ENCODE measurements around the gene PHACTR3.
"Not testable (repeated sequence)": the region's sequence is repeated elsewhere in the genome, so short reads cannot be mapped to it uniquely, and the experiment has no call there.

The PHACTR3 gene

DNA sequence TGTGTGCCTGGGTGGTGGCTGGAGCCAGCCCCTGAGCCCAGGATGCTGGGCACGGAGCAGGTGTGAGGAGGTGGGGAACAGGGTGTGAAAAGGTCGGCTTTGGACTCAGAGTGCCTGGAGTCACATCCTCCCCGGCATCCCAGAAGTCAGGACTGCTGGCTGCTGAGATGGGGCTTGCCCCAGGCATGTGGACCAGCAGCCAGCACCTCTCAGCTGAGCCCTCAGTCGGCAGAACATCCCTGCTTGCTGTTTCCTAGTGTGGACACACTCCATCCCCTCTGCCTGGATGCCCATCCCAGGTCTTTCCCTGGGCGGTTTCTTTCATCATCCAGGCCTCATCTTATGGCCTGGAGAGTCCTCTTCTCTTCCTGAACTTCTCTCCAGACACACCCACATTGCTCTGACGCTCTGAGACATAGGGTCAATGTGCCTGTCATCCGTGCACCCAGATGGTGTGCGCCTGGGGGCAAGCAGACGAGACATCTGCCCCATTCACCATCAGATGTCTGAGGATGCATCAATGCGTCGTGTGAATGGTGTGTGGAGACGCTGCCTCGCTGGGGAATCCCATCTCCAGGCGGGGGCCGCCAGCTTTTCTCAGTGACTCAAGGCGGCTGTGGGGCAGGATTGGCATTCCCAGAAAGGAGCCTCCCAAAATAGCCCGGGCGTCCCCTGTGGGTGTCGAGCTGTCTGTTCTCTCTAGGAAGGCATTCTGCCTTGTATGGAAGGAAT is 224.9 kb downstream of the PHACTR3 start:
- no peak for DNase-seq (ENCODE audit: low read depth)

DNA sequence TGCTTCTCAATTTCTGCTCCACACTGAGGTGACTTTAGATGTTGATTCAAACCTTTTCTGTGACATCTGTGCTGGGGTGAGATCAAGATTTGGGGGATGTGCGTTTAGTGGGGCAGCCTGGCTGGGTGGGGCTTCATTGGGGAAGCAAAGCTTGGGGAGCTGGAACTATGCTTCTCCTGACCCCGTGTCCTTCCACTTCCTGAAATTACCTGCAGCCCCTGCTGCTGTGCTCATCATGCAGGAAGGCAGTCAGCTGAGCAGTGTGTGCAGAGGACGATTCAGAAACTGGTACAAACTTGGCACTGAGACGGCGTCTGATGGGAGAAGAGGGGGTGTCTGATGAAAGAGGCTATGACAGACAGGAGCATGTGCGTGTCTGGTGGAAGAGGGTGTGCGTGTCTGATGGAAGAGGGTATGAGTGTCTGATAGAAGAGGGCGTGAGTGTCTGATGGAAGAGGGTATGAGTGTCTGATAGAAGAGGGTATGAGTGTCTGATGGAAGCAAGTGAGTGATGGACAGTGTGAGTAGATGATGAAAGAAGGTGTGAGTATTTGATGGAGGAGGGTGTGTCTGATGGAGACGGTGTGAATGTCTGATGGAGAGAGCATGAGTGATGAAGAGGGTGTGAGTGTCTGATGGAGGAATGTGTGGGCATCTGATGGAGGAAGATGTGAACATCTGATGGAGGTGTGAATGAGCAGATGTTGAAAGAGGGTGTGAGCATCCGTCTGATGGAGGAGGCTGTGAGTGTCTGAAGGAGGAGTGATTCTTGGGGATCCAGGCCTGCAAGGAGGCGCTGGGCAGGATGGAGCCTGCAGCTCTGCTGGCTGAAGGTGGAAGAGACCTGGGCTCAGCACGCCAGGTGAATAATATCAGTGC is 225.7 kb downstream of the PHACTR3 start:
- no peak for DNase-seq (ENCODE audit: low read depth)

DNA sequence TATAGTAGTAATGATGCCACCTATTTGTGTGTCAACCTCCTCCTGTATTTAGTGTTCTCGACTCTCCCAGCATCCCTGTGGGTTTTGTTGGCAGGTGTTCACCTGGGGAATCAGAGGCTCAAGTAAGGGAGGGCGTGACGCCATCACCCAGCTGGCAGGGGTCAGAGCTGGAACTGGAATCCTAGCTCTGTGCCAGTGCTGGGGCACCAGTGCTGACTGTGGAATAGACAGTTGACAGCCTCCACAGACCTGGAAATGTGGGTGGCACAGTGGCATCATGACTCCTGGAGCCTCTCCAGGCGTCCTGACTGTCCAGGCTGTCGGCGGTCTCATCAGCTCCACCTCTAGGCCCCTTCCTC is 226.3 kb downstream of the PHACTR3 start:
- no peak for DNase-seq (ENCODE audit: low read depth)

DNA sequence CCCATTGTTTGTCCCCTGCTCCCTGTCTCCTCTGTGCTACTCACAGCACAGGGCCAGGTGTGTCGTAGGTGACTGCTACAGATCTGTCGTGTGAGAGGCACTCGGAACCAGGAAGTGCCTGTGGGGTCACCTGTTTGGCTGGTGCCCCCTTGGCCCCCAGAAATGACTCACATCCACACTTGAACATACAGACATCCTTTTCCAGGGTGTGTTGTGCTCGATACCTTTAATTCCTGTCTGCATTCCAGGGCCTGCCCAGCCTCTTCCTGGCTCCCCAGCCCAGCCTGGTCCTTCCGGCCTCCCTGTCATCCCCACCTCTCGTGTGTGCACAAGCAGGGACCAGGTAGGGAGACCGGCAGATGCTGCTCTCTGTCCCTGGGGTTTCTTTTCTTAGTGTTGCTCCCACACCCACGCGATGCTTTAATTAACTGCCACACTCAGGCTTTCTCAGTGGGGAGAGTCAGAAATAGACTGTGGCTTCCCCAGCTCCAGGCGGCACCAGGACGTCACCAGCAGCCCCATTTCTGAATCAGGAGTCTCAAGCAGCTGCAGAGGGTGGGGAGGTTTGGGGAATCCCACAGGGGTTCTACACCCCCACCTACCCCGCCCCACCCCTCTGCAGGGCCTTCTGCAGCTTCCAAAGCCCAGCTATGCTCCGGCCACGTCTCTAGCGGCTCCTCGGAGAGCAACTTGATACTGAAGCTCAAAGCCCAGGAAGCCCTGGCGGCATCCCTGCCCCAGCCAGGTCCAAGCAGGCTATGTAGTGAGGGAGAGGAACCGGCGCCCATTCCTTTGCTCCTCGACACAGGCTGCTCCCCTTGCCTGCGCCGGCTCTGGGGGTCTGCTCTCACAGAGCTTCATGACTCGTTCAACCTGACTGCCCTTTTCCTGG is 226.9 kb downstream of the PHACTR3 start:
- no peak for DNase-seq (ENCODE audit: low read depth)

DNA sequence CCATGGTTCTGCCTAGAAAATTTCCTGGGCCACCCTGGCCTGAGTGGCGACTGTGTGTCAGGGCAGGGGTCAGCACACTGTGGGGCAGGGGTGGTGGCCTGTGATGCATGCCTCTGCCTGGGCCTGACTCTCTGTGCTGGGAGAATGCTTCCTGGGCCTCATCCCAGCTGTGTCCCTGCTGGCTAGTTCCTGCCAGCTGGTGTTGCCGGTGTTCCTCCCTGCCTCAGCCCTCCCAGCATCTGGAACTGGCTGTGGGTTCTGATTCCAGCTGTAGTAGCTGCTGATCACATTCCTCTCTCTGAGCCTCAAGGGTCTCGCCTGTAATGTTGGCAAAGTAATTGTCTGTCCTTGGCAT is 227.6 kb downstream of the PHACTR3 start:
- DNase-seq (ENCODE audit: low read depth): no peak

DNA sequence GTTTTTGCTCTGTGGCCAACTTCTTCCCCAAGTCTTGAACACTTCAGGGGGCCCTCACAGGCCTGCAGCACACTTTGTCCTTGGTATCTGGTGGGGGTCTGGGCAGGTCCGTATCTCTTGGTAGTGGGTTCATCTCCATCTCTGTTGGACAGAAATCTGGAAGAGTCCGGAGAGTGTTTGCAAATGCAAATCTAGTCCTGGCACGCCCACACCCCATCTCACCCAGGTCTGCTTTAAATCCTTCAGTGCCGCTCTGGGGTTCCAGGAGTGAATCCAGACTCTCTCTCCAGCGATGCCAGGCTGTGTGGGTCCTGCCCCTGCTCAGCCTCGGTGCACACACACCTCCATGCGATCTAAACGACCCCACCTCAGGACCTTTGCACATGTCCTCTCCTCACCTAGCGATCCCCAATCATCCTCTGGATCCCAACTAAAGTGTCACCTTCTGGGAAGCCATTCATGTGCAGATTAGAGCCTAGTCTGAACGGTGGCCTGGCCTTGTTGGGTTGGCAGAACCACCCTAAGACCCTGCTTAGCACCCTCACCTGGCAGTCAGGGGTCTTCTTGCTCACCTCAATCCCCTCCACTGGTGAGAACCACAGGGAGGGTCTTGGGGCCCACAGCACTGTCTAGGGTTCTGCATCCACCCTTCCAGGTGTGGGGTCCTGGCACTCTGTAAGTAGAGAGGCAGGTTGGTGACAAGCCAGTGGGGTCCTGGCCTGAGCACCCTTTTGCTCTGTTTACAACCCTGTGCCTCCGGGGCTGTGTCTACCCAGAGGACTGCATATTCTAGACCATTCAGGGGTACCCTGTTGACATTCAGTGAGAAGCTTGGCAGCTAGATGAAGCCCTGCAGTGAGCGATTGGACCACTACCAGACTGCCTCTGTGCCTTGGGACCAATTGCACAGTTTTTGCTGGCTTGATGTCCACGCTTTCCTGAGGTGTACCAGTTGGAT is 228.3 kb downstream of the PHACTR3 start:
- no peak for DNase-seq (ENCODE audit: low read depth)

DNA sequence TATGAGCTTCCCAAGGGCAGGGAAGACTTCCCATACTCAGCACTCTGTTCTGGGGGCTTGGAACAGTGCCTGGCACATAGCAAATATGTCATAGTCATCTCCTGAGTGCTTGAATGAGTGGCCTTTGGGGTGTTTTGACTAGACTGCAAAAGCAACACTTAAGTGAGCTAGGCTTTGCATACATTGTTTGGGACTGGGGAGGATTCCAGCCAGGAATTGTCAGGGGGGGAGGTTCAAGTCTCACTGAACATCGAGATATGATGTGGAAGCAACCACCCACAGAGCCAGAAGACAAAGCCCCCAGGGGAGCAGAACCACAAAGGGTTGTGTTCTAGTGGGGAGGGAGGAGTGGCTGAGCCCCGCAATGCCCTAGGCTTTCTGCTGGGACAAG is 230.7 kb downstream of the PHACTR3 start:
- no peak for DNase-seq (ENCODE audit: low read depth)

DNA sequence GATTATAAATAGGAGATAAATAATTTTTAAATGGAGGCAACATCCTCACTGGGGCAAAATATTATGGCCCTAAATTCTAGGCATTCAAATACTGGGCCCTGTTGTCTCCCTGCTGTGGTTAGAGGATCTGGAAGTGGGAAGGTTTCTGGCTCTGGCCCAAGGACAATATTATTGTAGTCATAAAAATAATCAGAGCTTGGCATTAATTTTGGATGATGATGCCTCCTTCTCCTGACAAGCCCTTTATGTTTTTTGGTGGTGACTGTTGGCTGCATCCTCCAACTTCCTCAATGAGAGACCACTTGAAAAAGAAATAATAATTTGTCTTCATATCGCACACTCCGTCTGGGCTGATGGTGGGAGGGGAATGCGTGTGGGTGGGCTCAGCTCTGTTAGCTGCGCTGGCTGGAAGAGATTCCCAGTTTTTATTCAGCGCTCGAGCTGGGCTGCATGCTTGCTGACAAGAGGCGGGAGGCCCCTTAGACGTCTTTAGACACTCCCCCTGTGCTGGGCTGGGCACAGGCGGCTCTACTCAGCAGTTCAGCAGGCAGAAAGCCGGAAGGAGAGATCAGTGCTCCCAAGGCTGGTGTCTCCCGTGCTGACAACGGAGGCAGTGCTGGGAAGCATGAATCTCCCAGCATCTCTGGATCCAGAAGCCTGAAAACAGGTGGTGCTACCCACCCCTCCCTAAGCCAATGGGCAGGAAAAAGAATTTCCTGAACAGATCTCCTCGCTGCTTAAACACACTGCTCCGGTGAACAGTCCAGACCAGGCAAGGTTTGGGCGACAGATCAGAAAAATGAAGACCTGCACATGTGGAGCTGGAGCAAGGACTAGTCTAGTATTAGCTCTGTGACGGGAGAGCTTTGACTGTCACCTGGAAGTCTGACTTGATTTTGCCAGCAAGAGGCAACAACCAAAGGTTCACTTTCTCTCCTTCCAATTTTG is 231.4 kb downstream of the PHACTR3 start:
- DNase-seq (ENCODE audit: low read depth): no peak

DNA sequence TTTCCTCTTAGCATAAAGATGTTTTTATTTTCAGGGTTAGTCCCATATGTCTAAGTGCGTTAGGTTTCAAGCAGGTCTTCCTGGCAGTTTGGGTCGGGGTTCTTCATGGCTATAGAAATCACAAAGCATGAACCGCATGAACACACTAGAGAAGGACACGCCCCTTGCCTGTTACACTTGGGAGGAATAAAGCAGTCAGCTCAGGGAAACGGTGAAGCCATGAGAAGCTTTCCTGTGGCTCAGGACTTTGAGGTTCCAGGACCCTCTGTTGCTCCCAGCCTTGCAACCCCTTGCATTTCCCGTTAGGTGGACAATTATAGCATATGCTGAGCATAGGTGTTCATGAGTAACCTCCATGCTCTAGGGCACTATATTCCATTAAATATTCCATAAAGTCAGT is 232.4 kb downstream of the PHACTR3 start:
- no peak for DNase-seq (ENCODE audit: low read depth)

DNA sequence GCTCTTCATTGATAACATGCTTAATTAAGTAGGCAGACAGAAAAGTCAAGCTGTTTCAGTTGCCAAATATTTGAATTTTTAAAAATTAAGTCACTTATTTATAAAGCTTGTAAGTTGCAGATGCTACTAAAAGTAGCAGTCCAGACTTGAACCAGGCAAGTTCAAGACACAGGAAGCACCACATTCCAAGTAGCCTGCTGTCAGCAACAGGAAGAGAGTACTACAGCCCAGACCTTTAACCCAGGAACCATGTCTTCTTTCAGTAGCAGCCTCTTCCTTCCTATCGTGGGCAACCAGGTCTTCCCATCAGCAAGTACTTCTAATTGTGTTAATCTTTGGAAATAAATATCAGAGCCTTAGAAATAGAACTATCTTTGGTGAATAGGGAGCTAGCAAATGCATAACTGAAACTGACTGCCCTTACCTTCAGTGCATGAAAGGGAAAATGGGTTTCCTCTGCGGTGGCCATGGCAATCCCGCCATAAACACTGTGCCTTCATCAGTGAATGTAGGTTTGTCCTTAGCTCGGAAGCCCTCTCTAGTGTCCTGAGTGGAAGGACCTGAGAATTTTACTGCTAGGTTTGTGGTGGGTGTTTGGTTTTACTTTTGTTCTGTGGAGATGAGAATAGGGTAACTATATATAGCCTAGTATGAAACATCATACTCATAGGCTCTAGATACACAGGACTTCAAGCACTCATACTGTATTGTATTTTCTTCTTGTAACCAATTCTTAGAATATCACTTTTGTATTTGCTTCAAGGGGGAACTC is 233.5 kb downstream of the PHACTR3 start:
- no peak for DNase-seq (ENCODE audit: low read depth)

DNA sequence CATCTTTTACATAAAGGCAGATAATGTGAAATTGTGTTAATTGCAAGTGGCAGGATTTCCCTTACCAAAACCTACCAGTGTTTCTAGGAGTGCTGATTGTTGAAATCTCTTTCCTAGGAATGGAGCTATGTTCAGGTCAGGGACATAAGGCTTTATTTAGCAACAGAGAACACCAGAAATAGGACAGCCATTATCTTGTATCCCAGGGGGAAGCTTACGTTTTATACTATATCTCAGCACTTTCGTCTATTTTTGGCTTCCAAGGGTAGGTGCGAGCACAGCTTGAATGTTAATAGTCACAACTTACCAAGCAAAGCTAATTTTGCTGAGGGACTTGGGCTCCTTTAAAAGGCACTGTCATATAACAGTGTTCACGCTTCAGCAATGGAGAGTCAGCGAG is 235.1 kb downstream of the PHACTR3 start:
- DNase-seq (ENCODE audit: low read depth): no peak

DNA sequence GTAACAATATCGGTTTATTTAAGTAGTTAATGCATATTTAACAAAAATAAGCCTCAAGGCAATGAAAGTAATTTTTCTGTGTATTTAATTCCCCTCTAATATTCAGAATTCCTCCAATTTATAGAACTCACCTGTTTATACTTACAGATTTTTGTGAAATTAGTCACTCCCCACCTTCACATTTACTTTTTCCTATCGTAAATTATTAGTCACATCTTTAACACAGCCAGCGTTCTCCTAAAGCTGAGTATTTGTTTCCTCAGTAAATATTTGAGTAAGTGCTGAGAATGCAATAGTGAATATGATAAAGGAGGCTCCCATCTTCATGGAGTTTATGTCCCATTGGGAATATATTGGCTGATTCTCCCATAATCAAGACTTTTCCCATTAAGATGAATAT is 241.1 kb downstream of the PHACTR3 start:
- no peak for DNase-seq (ENCODE audit: low read depth)

DNA sequence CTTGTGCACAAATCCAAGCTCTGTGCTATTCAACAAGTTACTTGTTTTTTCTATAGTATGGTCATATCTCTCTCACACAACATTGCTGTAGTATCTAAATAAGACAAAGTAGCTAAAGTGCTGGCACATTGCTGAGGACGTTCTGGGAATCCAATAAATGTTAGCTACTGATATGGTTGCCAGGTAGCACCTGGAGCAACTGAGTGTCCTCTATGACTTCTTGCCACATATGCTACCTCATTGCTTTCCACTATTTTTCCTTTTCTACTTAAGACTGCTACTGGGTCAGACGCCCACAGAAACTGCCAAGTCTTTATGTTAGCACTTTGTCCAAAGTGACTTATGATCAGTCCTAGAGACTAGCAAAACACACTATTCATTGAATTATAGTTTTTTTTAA is 243.8 kb downstream of the PHACTR3 start:
- DNase-seq (ENCODE audit: low read depth): no peak

DNA sequence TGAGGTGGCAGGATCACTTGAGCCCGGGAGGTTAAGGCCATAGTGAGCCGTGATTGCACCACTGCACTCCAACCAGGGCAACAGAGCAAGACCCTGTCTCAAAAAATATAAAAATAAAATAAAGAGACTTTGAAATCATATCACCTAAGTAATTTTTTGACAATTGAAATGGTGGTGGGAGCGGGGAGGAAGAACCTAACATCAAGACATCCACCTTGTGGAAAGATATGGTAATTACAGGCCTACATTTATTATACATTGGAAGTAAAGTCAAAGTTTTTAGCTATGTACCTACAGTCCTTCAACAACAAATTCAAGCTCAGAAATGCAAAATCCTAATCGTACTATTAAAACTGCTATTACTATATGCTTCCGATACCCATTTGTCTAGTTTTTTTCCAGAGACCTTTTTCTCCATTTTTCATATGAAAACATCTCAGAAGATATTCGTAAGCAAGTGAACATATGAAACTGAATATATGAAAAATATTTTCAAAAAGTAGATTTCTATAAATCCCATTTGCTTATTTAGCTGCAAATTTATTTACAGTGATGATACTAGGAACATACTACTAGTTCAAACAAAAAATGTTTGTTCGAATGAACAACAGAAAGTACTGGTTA is 245.8 kb downstream of the PHACTR3 start:
- DNase-seq (ENCODE audit: low read depth): no peak

DNA sequence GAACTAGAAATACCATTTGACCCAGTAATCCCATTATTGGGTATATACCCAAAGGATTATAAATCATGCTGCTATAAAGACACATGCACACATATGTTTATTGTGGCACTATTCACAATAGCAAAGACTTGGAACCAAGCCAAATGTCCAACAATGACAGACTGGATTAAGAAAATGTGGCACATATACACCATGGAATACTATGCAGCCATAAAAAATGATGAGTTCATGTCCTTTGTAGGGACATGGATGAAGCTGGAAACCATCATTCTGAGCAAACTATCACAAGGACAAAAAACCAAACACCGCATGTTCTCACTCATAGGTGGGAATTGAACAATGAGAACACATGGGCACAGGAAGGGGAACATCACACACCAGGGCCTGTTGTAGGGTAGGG is 252.2 kb downstream of the PHACTR3 start:
- DNase-seq (ENCODE audit: low read depth): not testable (repeated sequence)

DNA sequence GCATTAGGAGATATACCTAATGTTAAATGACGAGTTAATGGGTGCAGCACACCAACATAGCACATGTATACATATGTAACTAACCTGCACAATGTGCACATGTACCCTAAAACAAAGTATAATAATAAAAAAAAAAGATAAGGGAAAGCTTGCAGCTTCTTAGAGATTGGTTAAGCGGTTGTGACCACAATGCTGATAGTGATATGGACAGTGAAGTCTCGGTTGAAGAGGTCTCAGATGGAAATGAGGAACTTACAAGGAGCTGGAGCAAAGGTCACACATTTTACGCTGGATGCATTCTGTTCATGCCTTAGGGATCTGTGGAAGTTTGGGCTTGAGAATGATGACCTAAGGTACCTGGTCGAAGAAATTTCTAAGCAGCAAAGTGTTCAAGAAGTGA is 252.6 kb downstream of the PHACTR3 start:
- DNase-seq (ENCODE audit: low read depth): not testable (repeated sequence)

DNA sequence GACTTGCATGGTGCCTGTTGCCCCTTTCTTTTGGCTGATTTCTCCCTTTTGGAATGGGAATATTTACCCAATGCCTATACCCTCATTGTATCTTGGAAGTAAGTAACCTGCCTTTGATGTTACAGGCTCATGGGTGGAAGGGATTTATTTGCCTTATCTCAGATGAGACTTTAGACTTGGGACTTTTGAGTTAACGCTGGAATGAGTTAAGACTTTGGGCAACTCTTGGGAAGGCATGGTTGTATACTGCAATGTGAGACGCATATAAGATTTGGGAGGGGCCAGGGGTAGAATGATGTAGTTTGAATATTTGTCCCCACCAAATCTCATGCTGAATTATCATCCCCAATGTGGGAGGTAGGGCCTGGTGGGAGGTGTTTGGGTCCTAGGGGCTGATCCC is 253.6 kb downstream of the PHACTR3 start:
- no peak for DNase-seq (ENCODE audit: low read depth)

DNA sequence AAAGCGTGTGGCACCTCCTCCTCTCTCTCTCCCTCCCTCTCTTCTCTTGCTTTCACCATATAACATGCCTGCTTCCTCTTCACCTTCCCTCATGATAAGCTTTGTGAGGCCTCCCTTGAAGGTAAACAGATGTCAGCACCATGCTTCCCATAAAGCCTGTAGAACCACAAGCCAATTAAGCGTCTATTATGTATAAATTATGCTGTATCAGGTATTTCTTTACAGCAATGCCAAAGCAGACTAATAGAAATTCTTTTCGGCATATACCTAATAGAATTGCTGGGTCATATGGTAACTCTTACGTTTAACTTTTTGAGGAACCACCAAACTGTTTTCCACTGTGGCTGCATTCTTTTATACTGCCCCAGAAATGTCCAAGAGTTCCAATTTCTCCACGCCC is 254.1 kb downstream of the PHACTR3 start:
- DNase-seq (ENCODE audit: low read depth): no peak

DNA sequence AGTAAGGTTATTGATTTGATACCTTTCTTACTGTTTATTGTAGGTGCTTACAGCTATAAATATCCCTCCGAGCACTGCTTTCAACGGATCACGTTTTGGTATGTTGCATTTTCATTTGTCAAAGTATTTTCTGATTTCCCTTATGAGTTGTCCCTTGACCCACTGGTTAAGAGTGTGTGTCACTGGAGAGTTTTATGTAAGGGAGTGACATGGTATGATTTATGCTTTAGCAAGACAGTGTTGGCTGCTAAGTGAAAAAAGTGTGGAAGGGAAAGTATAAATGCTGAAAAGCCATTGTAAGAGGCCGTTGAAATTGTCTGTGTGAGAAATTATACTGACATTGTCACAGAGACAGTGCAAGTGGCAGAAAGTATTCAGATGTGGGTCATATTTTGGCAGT is 257.1 kb downstream of the PHACTR3 start:
- DNase-seq (ENCODE audit: low read depth): no peak

Measured in T follicular helper cell (primary cell).